Measurements from ENCODE around the gene TUBA4A. TPM values are rescaled to one million over a fixed set of nuclear protein-coding genes. Genes with fewer than 3 reads are reported as not detected.

The TUBA4A gene
- total and polyA plus RNA-seq, 3 donors from 2014 or later: 27.0 to 90.0 (median 47.6) TPM

- no peaks in the 10 kb centered on the region for H3K27me3 ChIP-seq
- no peak for TF ChIP-seq POLR2A (IDR thresholded peaks at IDR 0.05)
- no peak for TF ChIP-seq CTCF (IDR thresholded peaks at IDR 0.05)
- H3K36me3 ChIP-seq (ENCODE audit: low read depth, missing control alignments): no peaks in the 10 kb centered on the region
- H3K4me3 ChIP-seq: peak overlapping the region; percentile 85 to 87
- 0 to 2% methylated on average over 1 to 15 of the region's 19 CpGs for WGBS, 2 donors
- intact Hi-C loops (cut with DNase I; ENCODE audit: low total_unique reads): no loop called here
- H3K9me3 ChIP-seq: no peaks in the 10 kb centered on the region
- peaks cover 16% of the 10 kb centered on the region for H3K4me1 ChIP-seq
- peak overlapping the region; percentile 95 to 97 for H3K27ac ChIP-seq
- DNase-seq: no peak
Observed at GRCh38 chr2:219228911-219229304, 24.8 kb downstream of the TUBA4A start.

GRCh38 chr2:219228041-219228910 is 25.4 kb downstream of the TUBA4A start:
- no peak for DNase-seq
- intact Hi-C loops (cut with DNase I; ENCODE audit: low total_unique reads): no loop called here
- Histone ChIP-seq H3K36me3 (ENCODE audit: low read depth, missing control alignments) (no peaks in the 10 kb centered on the region), H3K27ac (peak overlapping the region; percentile 95 to 97), H3K4me1 (peaks cover 16% of the 10 kb centered on the region), H3K27me3 (no peaks in the 10 kb centered on the region), H3K4me3 (peak overlapping the region; percentile 85 to 87), H3K9me3 (no peaks in the 10 kb centered on the region)
- TF ChIP-seq CTCF (IDR thresholded peaks at IDR 0.05) (no peak), POLR2A (IDR thresholded peaks at IDR 0.05) (no peak)
- WGBS, 2 donors: 36 to 37% methylated on average over 6 to 7 of the region's 7 CpGs

- DNase-seq: no peak
- peaks cover 12% of the 10 kb centered on the region for H3K4me1 ChIP-seq
- intact Hi-C loops (cut with DNase I; ENCODE audit: low total_unique reads): no loop called here
- H3K9me3 ChIP-seq: no peaks in the 10 kb centered on the region
- H3K27me3 ChIP-seq: no peaks in the 10 kb centered on the region
- 83 to 90% methylated on average over 3 of the region's 3 CpGs for WGBS, 2 donors
- no peak overlapping the region for H3K4me3 ChIP-seq
- H3K36me3 ChIP-seq (ENCODE audit: low read depth, missing control alignments): no peaks in the 10 kb centered on the region
- H3K27ac ChIP-seq: no peak overlapping the region
- TF ChIP-seq CTCF (IDR thresholded peaks at IDR 0.05): no peak
- TF ChIP-seq POLR2A (IDR thresholded peaks at IDR 0.05): no peak
Observed at GRCh38 chr2:219225350-219225749, 28.4 kb downstream of the TUBA4A start.

- WGBS, 2 donors: 93 to 94% methylated on average over 29 to 31 of the region's 31 CpGs
Observed at GRCh38 chr2:219223831-219224610, 29.7 kb downstream of the TUBA4A start.

More at GRCh38 chr2:219223831-219224610, 29.7 kb downstream of the TUBA4A start:
- Histone ChIP-seq H3K4me1 (peaks cover 18% of the 10 kb centered on the region), H3K27me3 (no peaks in the 10 kb centered on the region), H3K4me3 (no peak overlapping the region), H3K27ac (no peak overlapping the region), H3K9me3 (no peaks in the 10 kb centered on the region), H3K36me3 (ENCODE audit: low read depth, missing control alignments) (no peaks in the 10 kb centered on the region)
- TF ChIP-seq POLR2A (IDR thresholded peaks at IDR 0.05) (no peak), CTCF (IDR thresholded peaks at IDR 0.05) (no peak)
- intact Hi-C loops (cut with DNase I; ENCODE audit: low total_unique reads): no loop called here
- DNase-seq: no peak

All from testis (tissue), 3 donors.